ENCODE measurements around the gene NAT10.

GRCh38 chr11:34065505-34066203, 39.8 kb upstream of the NAT10 start:
- TF ChIP-seq CTCF (IDR thresholded peaks at IDR 0.05; ENCODE audit: insufficient read depth, low read depth, low read length) (no peak), EZH2 (IDR thresholded peaks at IDR 0.05; ENCODE audit: insufficient read depth, low read length) (no peak)
